ENCODE data around the gene STAT3. TPM values are rescaled to one million over a fixed set of nuclear protein-coding genes. Genes with fewer than 3 reads are reported as not detected.

STAT3 gene
- total and polyA plus RNA-seq, 9 of the 15 experiments (the other 6 are each of a cell fraction or from before 2014, with no cell fraction given) = 90.0 to 179 (median 114) TPM

DNA sequence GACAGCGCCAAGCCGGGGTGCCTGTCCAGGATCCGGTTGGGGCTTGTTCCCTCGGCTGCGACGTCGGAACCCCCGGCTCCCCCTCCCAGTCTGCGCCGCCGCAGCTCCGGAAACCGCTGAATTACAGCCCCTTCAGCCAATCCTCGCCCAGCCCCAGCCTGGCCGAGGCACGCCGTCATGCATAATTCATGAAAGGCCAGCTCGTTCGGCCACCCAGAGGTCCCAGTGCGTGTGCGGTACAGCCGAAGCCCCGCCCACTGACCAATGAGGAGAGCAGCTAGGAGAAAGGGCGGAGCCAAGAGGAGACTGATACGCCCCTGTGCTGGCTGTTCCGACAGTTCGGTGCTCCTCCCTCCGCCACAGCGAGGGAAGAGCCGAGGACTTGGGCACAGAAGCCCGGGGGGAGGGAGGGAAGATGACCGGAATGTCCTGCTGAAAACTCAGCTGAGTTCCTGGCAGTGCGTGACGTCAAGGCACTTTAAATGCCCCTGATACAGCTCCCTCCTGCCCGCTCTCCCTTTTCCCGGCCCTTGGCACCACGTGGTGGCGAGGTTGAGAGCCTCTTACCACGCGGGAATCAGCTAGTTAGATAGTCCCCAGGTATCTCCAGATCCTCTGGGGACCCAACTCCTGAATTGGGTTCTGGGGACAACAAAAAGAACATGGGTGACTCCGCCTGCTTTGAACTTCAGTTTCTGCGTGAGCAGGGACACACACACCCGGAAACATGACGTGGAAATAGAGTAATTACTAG is at the start of gene STAT3 (continued):
- TF ChIP-seq RCOR1 (IDR thresholded peaks at IDR 0.05; ENCODE audit: borderline replicate concordance in 1 of 2, low read depth in 2 of 2, low read length in 2 of 2) = peak; percentile 57 to 82; a peak in 3 of 4 replicates
- TF ChIP-seq U2AF2 (optimal IDR thresholded peaks at IDR 0.05; ENCODE audit: low read depth, low read length) = no peak
- TF ChIP-seq FOXJ2 (tag; IDR thresholded peaks at IDR 0.05) = peak; percentile 70; the same call in 1 of the 2 replicates
- no peak for TF ChIP-seq TRIM24 (IDR thresholded peaks at IDR 0.05)
- no peak for TF ChIP-seq TCFL5 (CRISPR knock-in tag; conservative IDR thresholded peaks at IDR 0.05)
- peak; percentile 71; the same call in 1 of the 2 replicates for TF ChIP-seq HMBOX1 (IDR thresholded peaks at IDR 0.05)
- no peak for TF ChIP-seq CTCF (IDR thresholded peaks at IDR 0.05 in 2 of 3, conservative IDR thresholded peaks at IDR 0.05 in 1 of 3; ENCODE audit: insufficient read depth in 2 of 3, low read depth in 1 of 3, low read length in 3 of 3)
- no peak for TF ChIP-seq TRIM28 (IDR thresholded peaks at IDR 0.05)
- TF ChIP-seq CREB5 (CRISPR knock-in tag; IDR thresholded peaks at IDR 0.05) = no peak
- TF ChIP-seq ZFPM2 (CRISPR knock-in tag; IDR thresholded peaks at IDR 0.05) = no peak
- peak; percentile 35 for TF ChIP-seq BHLHE40 (IDR thresholded peaks at IDR 0.05; ENCODE audit: low read length)
- TF ChIP-seq, protein P1, sequence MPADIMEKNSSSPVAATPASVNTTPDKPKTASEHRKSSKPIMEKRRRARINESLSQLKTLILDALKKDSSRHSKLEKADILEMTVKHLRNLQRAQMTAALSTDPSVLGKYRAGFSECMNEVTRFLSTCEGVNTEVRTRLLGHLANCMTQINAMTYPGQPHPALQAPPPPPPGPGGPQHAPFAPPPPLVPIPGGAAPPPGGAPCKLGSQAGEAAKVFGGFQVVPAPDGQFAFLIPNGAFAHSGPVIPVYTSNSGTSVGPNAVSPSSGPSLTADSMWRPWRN (IDR thresholded peaks at IDR 0.05; ENCODE audit: low read depth) = peak; percentile 65
- peak; percentile 21; the same call in 1 of the 2 replicates for TF ChIP-seq HDGF (IDR thresholded peaks at IDR 0.05)
- no peak for TF ChIP-seq ELF1 (tag; IDR thresholded peaks at IDR 0.05)
- TF ChIP-seq RFX5 (IDR thresholded peaks at IDR 0.05; ENCODE audit: low read depth, low read length) = no peak
- no peak for TF ChIP-seq ZNF583 (CRISPR knock-in tag; IDR thresholded peaks at IDR 0.05)
- 0 out of 2 replicates have a peak, but pooled peaks have one; percentile 14 for TF ChIP-seq FOXM1 (IDR thresholded peaks at IDR 0.05; ENCODE audit: low read depth)
- TF ChIP-seq FOXM1 (CRISPR knock-in tag; IDR thresholded peaks at IDR 0.05; ENCODE audit: low read depth) = no peak; the same call in 1 of the 2 replicates
- TF ChIP-seq ZNF398 (CRISPR knock-in tag; IDR thresholded peaks at IDR 0.05) = no peak
- TF ChIP-seq ZNF584 (CRISPR knock-in tag; IDR thresholded peaks at IDR 0.05; ENCODE audit: low read depth) = no peak
- no peak for TF ChIP-seq HNRNPUL1 (IDR thresholded peaks at IDR 0.05; ENCODE audit: low read length)
